Lung (tissue), 12 donors: ENCODE data around the gene CPED1. TPM values are rescaled to one million over a fixed set of nuclear protein-coding genes. Genes with fewer than 3 reads are reported as not detected.

ENCODE experiments used
- ATAC-seq: fragments of 200-7000 bp; cut with Tn5 transposase; one replicate; pipeline ENCODE4 v1.9.1; 2020; ENCODE audit warnings: moderate number of reproducible peaks; ENCODE audit not compliant: insufficient read depth, low FRiP score
- DNase-seq, 3 donors: peaks; one replicate each; pipeline ENCODE4 v3.0.0-alpha.2; 2013 to 2017
- H3K27ac ChIP-seq, 2 donors: one replicate each; pipeline ENCODE4 v1.5.1; 2013; ENCODE audit warnings: mild to moderate bottlenecking in 2 of 2, moderate library complexity in 2 of 2, control low read depth in 1 of 2, inconsistent platforms in 1 of 2, low read depth in 1 of 2, low read length in 1 of 2
- H3K27me3 ChIP-seq, 3 donors: one replicate each; pipeline ENCODE4 v1.5.1; 2013; ENCODE audit warnings: low read length in 2 of 3; ENCODE audit not compliant: control insufficient read depth in 3 of 3, insufficient read depth in 3 of 3
- H3K36me3 ChIP-seq, 4 donors: one replicate each; pipeline ENCODE4 v1.5.1; 2013; ENCODE audit warnings: low read length in 4 of 4, mild to moderate bottlenecking in 1 of 4, moderate library complexity in 1 of 4; ENCODE audit not compliant: control insufficient read depth in 4 of 4, insufficient read depth in 4 of 4
- H3K4me1 ChIP-seq, 5 donors: one replicate each; pipeline ENCODE4 v1.5.1; 2013; ENCODE audit warnings: low read length in 5 of 5, mild to moderate bottlenecking in 2 of 5, moderate library complexity in 1 of 5; ENCODE audit not compliant: control insufficient read depth in 5 of 5, insufficient read depth in 5 of 5
- H3K4me3 ChIP-seq: one replicate; pipeline ENCODE4 v1.5.1; 2013; ENCODE audit warnings: mild to moderate bottlenecking, control low read depth, moderate library complexity
- H3K9ac ChIP-seq, 2 donors: one replicate each; pipeline ENCODE4 v1.5.1; 2013; ENCODE audit warnings: low read length in 2 of 2, control low read depth in 1 of 2; ENCODE audit not compliant: insufficient read depth in 1 of 2
- H3K9me3 ChIP-seq, 4 donors: one replicate each; pipeline ENCODE4 v1.5.1; 2013; ENCODE audit warnings: low read length in 3 of 4, mild to moderate bottlenecking in 1 of 4, moderate library complexity in 1 of 4; ENCODE audit not compliant: control insufficient read depth in 4 of 4, insufficient read depth in 3 of 4
- CTCF ChIP-seq: IDR thresholded peaks from 2 replicates; pipeline ENCODE4 v1.5.1; 2012; ENCODE audit warnings: mild to moderate bottlenecking; ENCODE audit errors: control extremely low read depth, extremely low read depth
- WGBS, 2 donors: extraction: QIAGEN DNeasy Blood & Tissue Kit; methylation state at CpG; one replicate each; pipeline ENCODE4 v1.1.7; 2013; 5-methylcytosine and 5-hydroxymethylcytosine counted together
- polyA plus RNA-seq, 2 donors: library from polyadenylated mRNA; stranded (reverse); fragments of 200-250 nt; gene quantifications; one replicate each; pipeline ENCODE4 v1.2.1, GENCODE V29; 2013
- total RNA-seq, 2 donors: library from RNA; depleted of rRNA in 1 of 2; stranded (reverse); fragments of >200 nt in 1 of 2; gene quantifications; one replicate each; pipeline ENCODE4 v1.2.1, GENCODE V29; 2014 to 2021
- donor health status: control.
- donor health status: control.
- donor health status: Bipolar disorder and iron deficiency.
- donor health status: healthy.
- donor health status: DM: yes; HTN: yes; CAD: no.

Gene CPED1
- total and polyA plus RNA-seq, 4 donors: 1.8 to 32.3 (median 7.4) TPM

GRCh38 chr7:121285066-121285667, 296.7 kb downstream of the CPED1 start:
- Histone ChIP-seq H3K36me3 (peaks cover 0 to 5% (median 2%) of the 10 kb centered on the region in 4 donors), H3K4me1 (peaks cover 0 to 2% (median 0%) of the 10 kb centered on the region in 5 donors), H3K9me3 (peaks cover 0 to 5% (median 4%) of the 10 kb centered on the region in 4 donors), H3K4me3 (no peak overlapping the region), H3K27me3 (no peaks in the 10 kb centered on the region), H3K9ac (no peak overlapping the region), H3K27ac (no peak overlapping the region)
- DNase-seq: no peak
- ATAC-seq: no peak
- TF ChIP-seq CTCF: no peak
- WGBS, 2 donors: 87 to 96% methylated on average over 1 of the region's 1 CpG

- no peak for TF ChIP-seq CTCF
- Histone ChIP-seq H3K36me3 (peaks cover 0 to 5% (median 2%) of the 10 kb centered on the region in 4 donors), H3K9ac (no peak overlapping the region), H3K9me3 (peaks cover 0 to 5% (median 4%) of the 10 kb centered on the region in 4 donors), H3K4me1 (peaks cover 0 to 2% (median 0%) of the 10 kb centered on the region in 5 donors), H3K27ac (no peak overlapping the region), H3K27me3 (no peaks in the 10 kb centered on the region), H3K4me3 (no peak overlapping the region)
- DNase-seq: no peak
- no peak for ATAC-seq
- 82 to 86% methylated on average over 2 of the region's 2 CpGs for WGBS, 2 donors
Observed at GRCh38 chr7:121286186-121286585, 297.7 kb downstream of the CPED1 start.

- WGBS, 2 donors: 71 to 80% methylated on average over 6 of the region's 6 CpGs
Observed at GRCh38 chr7:121286742-121287734, 298.5 kb downstream of the CPED1 start.

More at GRCh38 chr7:121286742-121287734, 298.5 kb downstream of the CPED1 start:
- DNase-seq (no peak), ATAC-seq (no peak)
- Histone ChIP-seq H3K4me3 (no peak overlapping the region), H3K36me3 (peaks cover 0 to 5% (median 2%) of the 10 kb centered on the region in 4 donors), H3K9me3 (peaks cover 0 to 5% (median 4%) of the 10 kb centered on the region in 4 donors), H3K4me1 (peaks cover 0 to 2% (median 0%) of the 10 kb centered on the region in 5 donors), H3K27me3 (no peaks in the 10 kb centered on the region), H3K9ac (no peak overlapping the region), H3K27ac (no peak overlapping the region)
- no peak for TF ChIP-seq CTCF
